BJ (cell line): Measurements from ENCODE around the gene STX18. TPM values are rescaled to one million over a fixed set of nuclear protein-coding genes. Genes with fewer than 3 reads are reported as not detected.

Experiments
- CTCF ChIA-PET: fragments of 350-600 bp; formaldehyde crosslinking; extraction: SDS; loops from one replicate; lab custom pipeline; 2021; ENCODE audit warnings: antibody characterized with exemption, inconsistent platforms; lab: Yijun Ruan, JAX
- POLR2A ChIA-PET: fragments of 300-600 bp; sonication (Branson Sonifier 250); formaldehyde crosslinking; extraction: SDS; loops from one replicate; lab custom pipeline; 2021; ENCODE audit warnings: antibody characterized with exemption; lab: Charles Lee
- DNase-seq: peaks from one replicate; pipeline ENCODE4 v3.0.0-alpha.2; 2011; ENCODE audit warnings: low read depth
- H3K27me3 ChIP-seq: 2 replicates; pipeline ENCODE4 v1.6.0; 2011; ENCODE audit warnings: low read length; ENCODE audit not compliant: control insufficient read depth, insufficient read depth
- H3K36me3 ChIP-seq: 2 replicates; pipeline ENCODE4 v1.5.1; 2011; ENCODE audit warnings: low read length; ENCODE audit not compliant: control insufficient read depth, insufficient read depth
- H3K4me3 ChIP-seq: 2 replicates; pipeline ENCODE4 v1.5.1; 2011; ENCODE audit warnings: low read depth, mild to moderate bottlenecking, control low read depth, low read length
- polyA plus RNA-seq: library from polyadenylated mRNA; depleted of rRNA; stranded (reverse); fragments of >200 nt; gene quantifications from 2 replicates; pipeline ENCODE4 v1.2.3, GENCODE V29; 2011
- TF ChIP-seq, protein P1 (sequence below): IDR thresholded peaks from 2 replicates; pipeline ENCODE4 v1.5.1; 2011; ENCODE audit warnings: low read depth, mild to moderate bottlenecking, control low read depth, inconsistent platforms, low read length, moderate library complexity; ENCODE audit not compliant: insufficient read depth

STX18 gene
- polyA plus RNA-seq, 1 experiment: 35.6 TPM

DNA sequence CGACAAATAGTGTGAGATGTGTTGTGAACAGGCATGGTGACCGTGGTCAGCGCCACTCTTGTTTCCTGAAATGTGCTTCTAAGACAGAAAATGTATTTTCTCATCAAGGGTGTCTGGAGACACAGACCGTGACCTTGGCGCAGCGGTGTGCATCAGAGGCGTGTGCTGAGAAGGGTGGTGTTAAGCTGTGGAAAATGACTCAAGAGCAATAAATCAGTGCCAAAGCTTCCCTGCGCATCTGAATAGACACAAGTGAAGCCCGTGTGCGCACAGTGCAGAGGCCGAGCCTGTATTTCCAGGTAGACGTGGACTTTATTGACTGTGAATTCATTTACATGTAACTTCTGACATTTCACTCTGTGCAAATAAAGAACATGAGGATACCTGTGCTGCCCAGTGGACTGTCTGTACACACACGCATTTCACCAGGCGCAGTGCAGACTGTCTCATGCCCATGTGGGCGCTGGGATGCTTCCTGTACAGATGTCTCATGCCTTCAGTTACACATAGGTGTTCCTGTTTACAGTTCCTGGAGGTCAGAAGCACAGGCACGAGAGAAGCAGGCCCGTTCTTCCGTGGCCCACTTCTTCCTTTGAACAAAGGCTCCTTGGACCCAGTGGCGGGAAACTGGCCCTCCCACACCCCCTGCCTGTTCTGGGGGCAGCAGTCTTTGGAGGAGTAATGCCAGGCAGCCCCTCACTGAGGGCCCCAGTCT lies 123.0 kb downstream of the STX18 start:
- peaks cover 29% of the 10 kb centered on the region for H3K36me3 ChIP-seq
- DNase-seq: no peak
- H3K27me3 ChIP-seq: no peaks in the 10 kb centered on the region
- TF ChIP-seq, protein P1, sequence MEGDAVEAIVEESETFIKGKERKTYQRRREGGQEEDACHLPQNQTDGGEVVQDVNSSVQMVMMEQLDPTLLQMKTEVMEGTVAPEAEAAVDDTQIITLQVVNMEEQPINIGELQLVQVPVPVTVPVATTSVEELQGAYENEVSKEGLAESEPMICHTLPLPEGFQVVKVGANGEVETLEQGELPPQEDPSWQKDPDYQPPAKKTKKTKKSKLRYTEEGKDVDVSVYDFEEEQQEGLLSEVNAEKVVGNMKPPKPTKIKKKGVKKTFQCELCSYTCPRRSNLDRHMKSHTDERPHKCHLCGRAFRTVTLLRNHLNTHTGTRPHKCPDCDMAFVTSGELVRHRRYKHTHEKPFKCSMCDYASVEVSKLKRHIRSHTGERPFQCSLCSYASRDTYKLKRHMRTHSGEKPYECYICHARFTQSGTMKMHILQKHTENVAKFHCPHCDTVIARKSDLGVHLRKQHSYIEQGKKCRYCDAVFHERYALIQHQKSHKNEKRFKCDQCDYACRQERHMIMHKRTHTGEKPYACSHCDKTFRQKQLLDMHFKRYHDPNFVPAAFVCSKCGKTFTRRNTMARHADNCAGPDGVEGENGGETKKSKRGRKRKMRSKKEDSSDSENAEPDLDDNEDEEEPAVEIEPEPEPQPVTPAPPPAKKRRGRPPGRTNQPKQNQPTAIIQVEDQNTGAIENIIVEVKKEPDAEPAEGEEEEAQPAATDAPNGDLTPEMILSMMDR: no peak
- ChIA-PET CTCF (interaction anchor here (4.1 kb wide), 1 partner anchor 12 kb away, joined by 17 read pairs; no protein-coding TSS in a partner anchor), POLR2A (no interaction called here)
- no peak overlapping the region for H3K4me3 ChIP-seq

DNA sequence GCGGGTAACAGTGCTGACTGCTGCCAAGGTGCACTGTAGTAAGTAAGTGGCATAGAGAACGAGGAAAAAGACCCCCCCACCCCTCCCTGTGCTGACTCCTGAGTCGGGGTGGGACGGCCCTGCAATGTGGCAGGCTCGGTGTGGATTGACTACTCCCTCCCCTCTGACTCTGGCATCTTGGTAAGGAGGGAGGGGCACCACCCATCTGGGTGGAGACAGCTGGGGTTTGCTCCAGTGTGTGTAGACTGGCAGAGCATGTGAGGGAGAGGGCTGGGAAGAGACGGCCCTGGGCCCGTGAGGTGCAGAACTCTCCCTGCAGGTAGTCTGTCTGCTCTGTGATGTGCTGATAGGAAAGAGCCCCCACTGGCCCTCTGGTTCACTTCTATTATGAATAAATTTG lies 124.0 kb downstream of the STX18 start:
- CTCF ChIA-PET: interaction anchor here (4.1 kb wide), 1 partner anchor 13 kb away, joined by 17 read pairs; no protein-coding TSS in a partner anchor
- TF ChIP-seq, protein P1: no peak
- POLR2A ChIA-PET: no interaction called here

DNA sequence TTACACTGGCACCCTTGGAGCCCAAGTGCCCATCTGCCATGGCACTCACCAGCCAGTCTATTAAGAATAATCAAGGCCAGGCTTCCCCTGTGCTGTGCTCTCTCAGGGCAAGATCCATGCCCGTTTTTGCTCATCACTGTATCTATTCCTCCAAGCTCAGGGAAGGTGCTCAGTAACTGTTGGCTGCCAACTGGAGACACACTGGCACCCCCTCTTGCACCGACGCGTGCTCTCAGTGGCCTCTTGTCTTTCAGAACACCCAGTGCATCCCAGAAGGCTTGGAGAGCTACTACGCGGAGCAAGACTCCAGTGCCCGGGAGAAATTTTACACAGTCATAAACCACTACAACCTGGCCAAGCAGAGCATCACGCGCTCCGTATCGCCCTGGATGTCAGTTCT lies 124.9 kb downstream of the STX18 start:
- ChIA-PET POLR2A (no interaction called here), CTCF (interaction anchor here (4.1 kb wide), 1 partner anchor 14 kb away, joined by 17 read pairs; no protein-coding TSS in a partner anchor)
- Histone ChIP-seq H3K36me3 (peaks cover 20% of the 10 kb centered on the region), H3K27me3 (no peaks in the 10 kb centered on the region), H3K4me3 (no peak overlapping the region)
- no peak for DNase-seq
- TF ChIP-seq, protein P1: no peak

More for the DNA sequence above, 124.0 kb downstream of the STX18 start:
- Histone ChIP-seq H3K27me3 (no peaks in the 10 kb centered on the region), H3K36me3 (peaks cover 22% of the 10 kb centered on the region), H3K4me3 (no peak overlapping the region)
- DNase-seq: no peak

DNA sequence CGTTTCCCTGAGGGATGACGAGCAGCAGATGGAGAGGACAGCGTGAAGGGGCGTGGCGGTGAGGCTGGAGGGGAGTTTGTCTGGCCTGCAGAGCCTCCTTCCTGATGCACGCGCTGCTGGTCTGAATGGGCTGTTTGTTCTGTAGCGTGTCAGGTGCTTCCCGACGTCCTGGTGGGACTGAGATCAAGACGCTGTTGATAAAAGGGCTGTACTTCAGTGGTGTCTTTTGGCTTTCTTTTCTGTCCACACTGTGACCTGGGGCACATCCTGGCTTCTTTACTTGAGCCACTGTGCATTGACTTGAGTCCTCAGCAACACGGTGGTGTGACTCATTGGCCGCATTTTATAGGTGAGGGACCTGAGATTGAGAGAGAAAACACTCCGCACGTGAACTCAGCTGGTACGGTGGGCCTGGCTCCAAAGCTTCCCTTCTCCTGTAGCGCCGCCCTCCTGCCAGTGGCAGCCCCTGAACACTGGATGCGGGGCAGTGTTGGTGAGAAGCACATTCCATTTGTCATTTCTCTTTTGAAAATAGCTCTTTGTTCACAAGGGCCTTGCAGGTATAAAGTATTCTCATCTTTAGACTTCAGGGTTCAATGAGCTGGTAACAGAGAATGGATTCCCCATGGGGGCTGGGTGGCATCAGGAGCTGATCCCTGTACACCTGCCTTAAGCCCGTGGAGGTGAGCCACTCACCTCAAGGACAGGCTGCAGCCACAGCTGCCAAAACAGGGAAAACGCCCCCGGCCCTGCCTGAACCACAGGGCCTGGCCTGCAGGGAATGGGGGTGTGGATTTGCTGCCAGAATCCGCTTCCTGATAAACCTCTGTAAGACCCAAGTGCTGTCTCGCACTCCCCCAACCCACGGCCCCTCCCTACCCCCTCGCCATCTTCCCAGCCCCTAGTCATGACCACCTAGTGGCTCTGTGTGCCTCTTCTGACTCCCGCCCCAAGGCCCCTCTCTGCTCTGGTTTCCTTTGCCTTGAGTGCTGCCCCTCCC lies 125.7 kb downstream of the STX18 start:
- ChIA-PET CTCF (interaction anchor here (1.0 kb wide), 1 partner anchor 14 kb away, joined by 3 read pairs; no protein-coding TSS in a partner anchor), POLR2A (no interaction called here)
- TF ChIP-seq, protein P1: no peak
- H3K36me3 ChIP-seq: peaks cover 20% of the 10 kb centered on the region
- no peaks in the 10 kb centered on the region for H3K27me3 ChIP-seq
- no peak overlapping the region for H3K4me3 ChIP-seq
- DNase-seq: no peak
